Activated CD4-positive, CD25-positive, alpha-beta regulatory T cell treated with anti-CD3 and anti-CD28 coated beads, Interleukin-2, amount 50 U/mL, for 16 hours (primary cell): Measurements from ENCODE around the gene ZNF732.
"Not testable (repeated sequence)": the region's sequence is repeated elsewhere in the genome, so short reads cannot be mapped to it uniquely, and the experiment has no call there.

ENCODE experiments used
- DNase-seq: peaks from one replicate; pipeline ENCODE4 v3.0.0-alpha.2; 2020; ENCODE audit warnings: low read depth, low spot score

Gene ZNF732

DNA sequence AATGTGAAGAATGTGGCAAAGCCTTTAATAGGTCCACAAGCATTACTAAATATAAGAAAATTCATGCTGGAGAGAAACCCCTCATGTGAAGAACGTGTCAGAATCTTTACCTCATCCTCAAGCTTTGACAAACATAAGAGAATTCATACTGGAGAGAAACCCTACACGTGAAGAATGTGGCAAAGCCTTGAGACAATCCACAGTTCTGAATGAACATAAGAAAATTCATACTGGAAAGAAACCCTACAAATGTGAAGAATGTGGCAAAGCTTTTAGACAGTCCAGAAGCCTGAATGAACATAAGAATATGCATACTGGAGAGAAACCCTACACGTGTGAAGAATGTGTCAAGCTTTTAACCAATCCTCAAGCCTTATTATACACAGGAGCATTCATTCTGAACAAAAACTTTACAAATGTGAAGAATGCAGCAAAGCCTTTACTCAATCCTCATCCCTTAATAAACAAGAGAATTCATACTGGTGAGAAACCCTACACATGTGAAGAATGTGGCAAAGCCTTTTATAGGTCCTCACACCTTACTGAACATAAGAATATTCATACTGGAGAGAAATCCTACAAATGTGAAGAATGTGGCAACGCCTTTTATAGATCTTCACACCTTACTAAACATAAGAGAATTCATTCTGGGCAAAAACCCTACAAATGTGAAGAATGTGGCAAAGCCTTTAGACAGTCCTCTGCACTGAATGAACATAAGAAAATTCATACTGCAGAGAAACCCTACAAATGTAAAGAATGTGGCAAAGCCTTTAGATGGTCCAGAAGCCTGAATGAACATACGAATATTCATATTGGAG, 51.1 kb downstream of the ZNF732 start:
- DNase-seq, result no peak

- no peak for DNase-seq
These were observed 53.1 kb downstream of the ZNF732 start for GRCh38 chr4:252065-252601.

DNA sequence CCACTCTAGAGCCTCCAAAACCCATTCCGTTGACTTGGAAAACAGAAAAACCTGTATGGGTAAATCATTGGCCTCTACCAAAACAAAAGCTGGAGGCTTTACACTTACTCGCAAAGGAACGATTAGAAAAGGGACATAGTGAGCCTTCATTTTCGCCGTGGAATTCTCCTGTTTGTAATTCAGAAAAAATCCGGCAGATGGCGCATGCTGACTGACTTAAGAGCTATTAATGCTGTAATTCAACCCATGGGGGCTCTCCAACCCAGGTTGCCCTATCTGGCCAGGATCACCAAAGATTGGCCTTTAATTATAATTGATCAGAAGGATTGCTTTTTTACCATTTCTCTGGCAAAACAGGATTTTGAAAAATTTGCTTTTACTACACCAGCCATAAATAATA, 60.8 kb downstream of the ZNF732 start:
- DNase-seq, result peak; percentile 21

GRCh38 chr4:243426-243825, 61.8 kb downstream of the ZNF732 start:
- DNase-seq, result no peak

DNA sequence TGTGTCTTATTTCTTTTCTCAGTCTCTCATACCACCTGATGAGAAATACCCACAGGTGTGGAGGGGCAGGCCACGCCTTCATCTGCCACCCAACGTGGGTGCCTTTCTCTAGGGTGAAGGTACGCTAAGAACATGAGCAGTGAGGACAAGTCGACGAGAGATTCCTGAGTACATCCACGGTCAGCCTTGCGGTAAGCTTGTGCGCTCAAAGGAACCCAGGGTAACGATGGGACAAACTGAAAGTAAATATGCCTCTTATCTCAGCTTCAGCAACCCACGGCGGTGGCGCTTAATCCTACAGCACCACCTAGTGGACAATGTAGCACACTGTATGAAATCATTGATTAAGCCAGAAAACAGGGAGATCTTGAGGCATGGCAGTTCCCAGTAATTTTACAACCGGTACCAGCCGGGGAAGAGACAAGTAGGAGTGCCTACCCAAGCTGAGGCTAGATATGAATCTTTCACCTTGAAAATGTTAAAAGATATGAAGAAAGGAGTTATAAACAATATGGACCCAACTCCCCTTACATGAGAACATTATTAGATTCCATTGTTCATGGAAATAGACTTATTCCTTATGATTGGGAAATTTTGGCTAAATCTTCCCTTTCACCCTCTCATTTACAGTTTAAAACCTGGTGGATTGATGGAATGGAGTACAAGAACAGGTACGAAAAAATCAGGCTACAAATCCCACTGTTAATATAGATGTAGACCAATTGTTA, 63.0 kb downstream of the ZNF732 start:
- DNase-seq, result peak; percentile 53

DNA sequence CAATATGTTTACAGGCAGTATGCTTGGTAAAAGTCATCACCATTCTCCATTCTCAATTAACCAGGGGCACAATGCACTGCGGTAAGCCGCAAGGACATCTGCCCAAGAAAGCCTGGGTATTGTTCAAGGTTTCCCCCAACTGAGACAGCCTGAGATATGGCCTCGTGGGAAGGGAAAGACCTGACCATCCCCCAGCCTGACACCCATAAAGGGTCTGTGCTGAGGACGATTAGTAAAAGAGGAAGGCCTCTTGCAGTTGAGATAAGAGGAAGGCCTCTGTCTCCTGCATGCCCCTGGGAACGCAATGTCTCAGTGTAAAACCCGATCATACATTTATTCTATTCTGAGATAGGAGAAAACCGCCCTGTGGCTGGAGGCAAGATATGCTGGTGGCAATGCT, 63.9 kb downstream of the ZNF732 start:
- DNase-seq, result not testable (repeated sequence)

- no peak for DNase-seq
These were observed 69.2 kb downstream of the ZNF732 start for GRCh38 chr4:236028-236427.

DNA sequence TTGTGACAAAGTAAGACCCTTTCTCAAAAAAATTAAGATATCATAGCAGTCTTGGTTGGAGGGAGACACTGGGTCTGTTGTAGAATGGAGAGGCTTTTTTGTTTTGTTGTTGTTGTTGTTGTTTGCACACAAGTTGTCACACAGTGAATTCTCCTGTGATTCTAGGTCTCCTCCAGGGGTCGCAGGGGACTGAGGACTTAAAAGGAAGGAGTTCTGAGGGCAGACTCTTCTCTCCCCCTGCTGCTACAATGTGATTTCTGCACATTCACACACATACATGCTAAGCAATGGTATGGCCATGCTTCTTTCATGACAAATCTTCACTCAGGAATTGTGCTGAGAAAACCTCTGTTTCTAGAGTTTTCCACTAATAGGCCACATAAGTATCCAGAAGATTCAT, 71.1 kb downstream of the ZNF732 start:
- no peak for DNase-seq

DNA sequence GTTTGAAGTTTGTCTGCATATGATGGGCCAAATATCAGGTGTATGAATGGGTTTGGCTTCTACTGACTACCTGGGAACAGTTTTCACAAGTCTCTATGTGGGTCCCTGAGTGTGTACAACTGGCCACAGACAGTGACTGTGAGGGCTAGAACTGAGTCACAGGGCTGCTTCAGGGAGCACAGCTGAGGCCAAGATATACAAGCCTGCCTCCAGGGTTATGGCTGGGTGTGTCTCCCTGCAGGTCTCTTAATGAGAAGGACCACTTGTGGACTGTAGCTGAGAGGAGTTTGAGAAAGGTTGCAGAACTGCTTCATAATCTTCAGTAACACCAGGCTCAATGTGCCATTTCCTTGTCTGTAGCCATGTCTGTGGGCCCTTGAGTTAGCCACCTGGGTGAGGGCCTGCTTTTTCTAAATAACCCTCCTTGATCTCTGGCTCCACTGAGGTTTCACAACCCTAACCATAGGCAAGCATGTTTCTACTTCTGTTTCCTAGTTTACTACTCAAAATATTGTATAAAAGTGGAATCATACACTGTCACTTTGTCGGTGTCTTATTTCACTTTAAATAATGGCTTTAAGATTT, 81.3 kb downstream of the ZNF732 start:
- no peak for DNase-seq
